HG03378 (cell line): ENCODE measurements around the gene FOXO4.

Experiments used
- ATAC-seq: cut with Tn5 transposase; IDR thresholded peaks from one replicate; pipeline ENCODE4 v1.9.1; 2021; ENCODE audit warnings: mild to moderate bottlenecking, moderate library complexity; ENCODE audit not compliant: unreplicated experiment

Gene FOXO4

DNA sequence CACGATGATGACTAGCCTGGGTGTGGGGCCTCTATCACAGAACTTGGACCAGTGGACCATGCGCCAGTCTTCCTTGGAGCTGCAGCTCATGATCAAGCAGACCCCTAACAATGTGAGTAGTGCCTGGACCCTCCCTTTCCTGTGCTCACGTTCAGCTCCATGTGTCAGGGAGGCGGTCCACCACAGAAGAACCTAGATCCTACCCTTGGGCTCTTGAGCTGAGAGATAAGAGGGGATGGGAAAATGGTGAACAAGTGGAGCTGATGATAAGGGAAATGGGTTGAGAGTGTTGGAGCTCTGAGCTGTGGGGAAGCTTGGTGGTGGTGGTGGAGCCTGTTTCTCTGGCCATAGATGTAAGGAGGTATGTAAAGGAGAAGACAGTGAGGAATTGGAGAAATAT, 35.9 kb downstream of the FOXO4 start:
- ATAC-seq = no peak

GRCh38 chrX:71140440-71140839, 44.8 kb downstream of the FOXO4 start:
- ATAC-seq = no peak

DNA sequence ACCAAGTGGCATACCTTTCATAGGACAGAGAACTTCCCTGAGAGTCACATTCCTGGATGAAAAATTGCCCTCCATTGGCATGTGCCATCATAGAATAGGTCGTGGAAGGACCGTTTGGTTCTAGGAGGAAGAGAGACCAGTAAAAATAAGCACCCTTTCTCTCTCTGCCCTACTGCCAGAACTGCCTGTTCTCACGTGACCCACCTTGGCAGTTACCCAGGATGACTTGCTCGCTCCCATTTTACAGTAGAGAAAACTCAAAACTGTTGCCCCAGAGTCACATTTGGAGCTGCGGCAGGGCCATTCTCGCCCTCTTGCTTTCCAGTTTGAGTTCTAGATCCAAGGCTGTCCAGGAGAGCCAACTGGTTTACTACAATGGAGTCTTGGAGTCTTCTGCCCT, 47.9 kb downstream of the FOXO4 start:
- no peak for ATAC-seq

- no peak for ATAC-seq
Observed at GRCh38 chrX:71144651-71145050, 49.0 kb downstream of the FOXO4 start, which contains the start of gene NLGN3. NLGN3 (plus strand) TSS chrX:71144841; CDS start chrX:71147750, 2,909 bp downstream.

DNA sequence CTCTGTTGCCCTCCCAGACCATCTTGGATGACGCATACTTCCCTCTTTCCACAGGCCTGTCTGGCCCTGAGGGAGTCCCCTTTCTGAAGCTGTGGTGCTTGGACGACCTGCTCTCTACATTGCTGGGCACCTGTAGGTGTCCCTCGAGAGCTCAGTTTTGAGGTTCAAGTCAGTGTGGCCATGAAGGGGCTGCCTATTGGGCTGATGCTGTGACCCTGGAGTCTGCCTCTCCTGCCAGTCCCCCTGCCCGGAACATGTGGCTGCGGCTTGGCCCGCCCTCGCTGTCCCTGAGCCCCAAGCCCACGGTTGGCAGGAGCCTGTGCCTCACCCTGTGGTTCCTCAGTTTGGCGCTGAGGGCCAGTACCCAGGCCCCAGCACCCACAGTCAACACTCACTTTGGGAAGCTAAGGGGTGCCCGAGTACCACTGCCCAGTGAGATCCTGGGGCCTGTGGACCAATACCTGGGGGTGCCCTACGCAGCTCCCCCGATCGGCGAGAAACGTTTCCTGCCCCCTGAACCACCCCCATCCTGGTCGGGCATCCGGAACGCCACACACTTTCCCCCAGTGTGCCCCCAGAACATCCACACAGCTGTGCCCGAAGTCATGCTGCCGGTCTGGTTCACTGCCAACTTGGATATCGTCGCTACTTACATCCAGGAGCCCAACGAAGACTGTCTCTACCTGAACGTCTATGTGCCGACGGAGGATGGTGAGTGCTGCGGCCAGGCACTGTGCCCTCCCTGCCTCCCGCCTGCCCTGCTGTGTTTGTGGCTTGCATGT, 52.0 kb downstream of the FOXO4 start:
- ATAC-seq = no peak

- no peak for ATAC-seq
Observed at GRCh38 chrX:71148278-71148663, 52.6 kb downstream of the FOXO4 start.

DNA sequence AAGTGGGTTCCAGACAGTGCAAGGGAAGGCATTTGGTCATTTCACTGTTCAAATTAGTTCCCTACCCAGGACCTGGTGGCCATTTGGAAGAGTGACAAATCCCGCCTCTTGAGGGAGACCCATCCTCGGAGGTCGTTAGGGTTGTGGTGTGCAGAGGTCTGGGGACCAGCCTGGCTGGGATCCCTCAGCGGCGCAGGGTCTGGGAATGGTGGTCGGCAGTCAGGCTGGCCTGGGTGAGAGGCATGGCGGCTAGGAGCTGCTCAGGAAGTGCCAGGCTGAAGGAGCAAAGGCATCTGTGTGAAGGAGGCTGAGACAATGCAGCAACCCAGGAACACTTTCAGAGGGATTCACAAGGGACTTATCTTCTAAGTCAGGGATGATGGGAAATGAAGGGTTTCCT, 55.7 kb downstream of the FOXO4 start:
- ATAC-seq = no peak
